GM13976 (cell line): ENCODE measurements around the gene TMED3.
A peak's percentile ranks its signal among the peaks of the same experiment; 100 is the strongest.

Experiments used
- DNase-seq: peaks from one replicate; pipeline ENCODE4 v3.0.0; 2012; ENCODE audit warnings: low spot score
- CTCF ChIP-seq: IDR thresholded peaks from 2 replicates; pipeline ENCODE4 v1.5.1; 2012; ENCODE audit warnings: borderline replicate concordance, mild to moderate bottlenecking; ENCODE audit not compliant: insufficient read depth; ENCODE audit errors: extremely low read depth, missing control alignments, control extremely low read depth
- in situ Hi-C: fragments of 300-500 bp; cut with MboI; formaldehyde crosslinking; loops from one replicate; pipeline ENCODE4 v1.12.0; 2022; ENCODE audit warnings: low sequenced_read_pairs, mixed read lengths, inconsistent platforms; ENCODE audit not compliant: unreplicated experiment

The TMED3 gene

GRCh38 chr15:79310985-79311900 lies at the start of gene TMED3:
TSS of gene TMED3 (plus strand) at chr15:79311112. CDS start at chr15:79311250, 138 bp downstream.
- TF ChIP-seq CTCF: peak; percentile 28
- in situ Hi-C loops: no loop called here
- peak; percentile 98 for DNase-seq

DNA sequence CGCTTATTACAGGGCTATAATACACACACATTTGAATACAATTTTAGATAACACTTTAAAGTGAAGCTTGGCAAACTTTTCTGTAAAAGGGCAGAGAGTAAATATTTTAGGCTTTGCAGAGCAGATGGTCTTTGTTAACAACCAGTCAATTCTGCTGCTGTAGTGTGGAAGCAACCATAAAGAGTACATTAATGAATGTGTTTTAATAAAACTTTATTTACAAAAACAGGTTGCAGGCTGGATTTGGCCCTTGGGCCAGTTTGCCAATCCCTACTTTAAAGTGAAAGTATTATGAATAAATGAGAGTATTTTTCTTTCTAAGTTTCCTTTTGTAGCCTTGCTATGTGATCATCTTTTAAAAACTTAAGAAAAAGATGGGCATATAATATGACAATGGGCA lies 49.1 kb upstream of the TMED3 start:
- no peak for TF ChIP-seq CTCF
- in situ Hi-C loops: no loop called here
- DNase-seq: no peak

DNA sequence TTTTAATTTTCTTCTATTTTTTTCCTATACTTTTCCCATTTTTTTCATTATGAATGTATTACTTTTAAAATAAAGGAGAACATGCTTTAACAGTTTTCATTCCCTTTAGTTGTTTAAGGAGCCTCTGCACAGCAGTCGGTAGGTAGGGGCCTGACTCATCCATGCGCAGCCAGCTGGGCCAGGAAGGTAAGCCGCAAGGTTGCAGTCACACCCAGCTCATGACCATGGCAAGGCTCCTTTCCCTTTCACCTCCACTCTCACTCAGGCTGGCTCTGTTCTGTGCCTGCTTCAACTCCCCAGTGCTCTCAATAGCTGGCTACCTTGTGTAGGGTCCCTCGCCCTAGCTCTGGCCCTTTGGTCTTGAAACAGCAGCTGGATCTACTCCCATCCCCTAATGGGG lies 45.7 kb upstream of the TMED3 start:
- in situ Hi-C loops: no loop called here
- no peak for TF ChIP-seq CTCF
- DNase-seq: no peak

DNA sequence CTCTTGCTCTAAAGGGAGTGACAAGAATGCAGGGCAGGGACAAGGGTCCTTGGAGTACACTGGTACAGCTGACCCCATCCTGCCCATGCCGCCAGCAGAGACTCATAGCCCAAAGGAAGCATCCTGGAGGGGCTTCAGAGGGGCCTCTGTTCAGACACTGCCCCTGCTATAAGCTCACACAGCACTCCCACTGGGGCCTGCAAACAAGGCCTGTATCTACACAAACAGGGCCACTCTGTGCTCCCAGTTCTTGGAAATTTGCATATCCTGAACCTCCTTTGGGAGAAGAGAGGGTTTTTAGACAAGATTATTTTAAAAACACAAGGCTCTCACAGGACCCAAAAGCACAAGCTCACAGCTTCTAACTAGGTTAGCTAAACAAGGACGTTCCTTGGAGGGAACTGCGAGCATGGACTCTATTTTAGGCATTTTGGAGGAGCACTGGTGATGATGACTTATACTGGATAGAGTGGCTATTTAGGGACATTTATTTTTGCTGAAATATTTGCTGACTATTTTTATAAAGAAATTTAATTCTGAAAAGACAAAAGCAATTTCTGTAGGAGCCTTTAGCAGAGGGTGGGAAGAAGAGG lies 44.8 kb upstream of the TMED3 start:
- in situ Hi-C loops: no loop called here
- no peak for TF ChIP-seq CTCF
- DNase-seq: no peak

- DNase-seq: peak; percentile 26
- in situ Hi-C loops: no loop called here
- no peak for TF ChIP-seq CTCF
Observed at GRCh38 chr15:79282371-79283251, 28.3 kb upstream of the TMED3 start, which contains the start of gene ANKRD34C. TSS of gene ANKRD34C (plus strand) at chr15:79282722. CDS start at chr15:79293285, 10,563 bp downstream.

DNA sequence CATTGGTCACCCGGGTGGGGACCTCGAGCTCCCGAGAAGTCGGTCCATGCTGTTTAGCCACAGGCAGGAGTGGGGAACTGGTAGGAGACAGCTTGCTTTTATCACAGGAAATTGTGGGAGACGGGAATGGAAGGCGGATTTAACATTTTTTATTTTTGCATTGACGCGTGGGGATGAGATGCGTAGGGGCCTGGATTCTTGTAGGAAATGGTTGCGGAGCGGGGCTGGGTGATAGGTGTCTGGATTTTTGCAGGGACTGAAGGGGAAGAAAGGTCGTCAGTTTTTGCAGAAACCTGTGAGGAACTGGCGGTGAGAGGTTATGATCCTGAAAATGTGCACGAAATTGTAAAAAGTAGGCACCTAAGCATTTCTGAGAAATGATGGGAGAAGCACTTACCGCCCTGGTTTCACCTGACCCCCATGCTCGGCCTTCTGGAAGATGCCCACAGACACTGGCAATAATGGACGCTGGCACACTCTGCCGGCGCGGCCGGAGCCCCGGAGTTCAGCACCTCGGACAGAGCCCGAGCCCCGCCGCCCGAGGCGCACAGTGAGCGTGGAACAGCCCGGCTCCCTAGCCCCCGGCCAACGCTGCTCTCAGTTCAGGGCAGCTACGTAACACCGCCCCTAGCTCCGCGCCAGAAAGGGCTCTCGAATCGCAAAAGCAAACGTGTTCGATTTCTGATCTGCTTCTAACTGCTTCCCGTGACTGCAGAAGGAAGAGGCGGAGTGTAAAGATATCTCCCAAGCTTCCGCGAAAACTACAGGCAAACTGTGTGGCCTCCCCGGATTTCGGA lies 27.5 kb upstream of the TMED3 start:
- DNase-seq: peak; percentile 73
- in situ Hi-C loops: no loop called here
- no peak for TF ChIP-seq CTCF
